Kidney tubule cell (primary cell): ENCODE results near the gene SLC39A2.
"Not testable (repeated sequence)": the region's sequence is repeated elsewhere in the genome, so short reads cannot be mapped to it uniquely, and the experiment has no call there.

Experiments
- DNase-seq: peaks from one replicate; pipeline ENCODE4 v3.0.0-alpha.2; 2018; ENCODE audit warnings: low spot score

The SLC39A2 gene, protein sequence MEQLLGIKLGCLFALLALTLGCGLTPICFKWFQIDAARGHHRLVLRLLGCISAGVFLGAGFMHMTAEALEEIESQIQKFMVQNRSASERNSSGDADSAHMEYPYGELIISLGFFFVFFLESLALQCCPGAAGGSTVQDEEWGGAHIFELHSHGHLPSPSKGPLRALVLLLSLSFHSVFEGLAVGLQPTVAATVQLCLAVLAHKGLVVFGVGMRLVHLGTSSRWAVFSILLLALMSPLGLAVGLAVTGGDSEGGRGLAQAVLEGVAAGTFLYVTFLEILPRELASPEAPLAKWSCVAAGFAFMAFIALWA

DNA sequence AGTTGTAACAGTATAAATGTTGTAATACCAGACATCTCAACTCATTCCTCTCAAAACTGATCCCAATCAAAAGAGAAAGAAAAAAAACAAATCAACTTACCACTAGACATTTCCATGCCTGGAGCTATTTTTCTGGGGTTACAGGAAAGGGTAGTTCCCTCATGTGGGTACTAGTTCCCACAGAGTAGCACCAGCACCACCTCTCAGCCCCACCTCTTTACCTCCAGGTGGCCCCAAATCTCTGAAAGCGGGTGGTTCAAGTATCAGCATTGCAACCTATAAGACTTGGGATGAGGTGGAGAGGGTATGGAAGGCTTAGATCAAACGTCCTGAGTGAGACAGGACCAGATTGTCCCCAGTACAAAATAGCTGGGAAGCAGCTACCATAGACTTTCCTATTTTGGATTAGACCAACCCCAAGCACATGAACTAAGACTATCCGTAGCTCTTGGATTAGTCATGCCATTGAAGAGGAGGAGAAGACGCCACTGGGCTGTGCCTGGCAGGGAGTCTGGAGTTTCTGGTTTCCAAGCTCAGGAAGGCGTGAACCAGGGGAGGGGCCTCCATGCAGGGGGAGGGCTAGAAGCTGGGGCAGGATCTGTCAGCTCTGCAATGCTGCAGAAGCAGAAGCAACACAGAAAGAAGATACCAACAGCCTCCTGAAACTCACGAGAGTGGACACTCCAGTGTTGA lies at the start of gene SLC39A2:
Gene SLC39A2, plus strand, starts transcription at position 620 of the 693 bp plus-strand sequence. CDS start 154 bp downstream, outside the sequence.
- DNase-seq: peak; percentile 48

DNA sequence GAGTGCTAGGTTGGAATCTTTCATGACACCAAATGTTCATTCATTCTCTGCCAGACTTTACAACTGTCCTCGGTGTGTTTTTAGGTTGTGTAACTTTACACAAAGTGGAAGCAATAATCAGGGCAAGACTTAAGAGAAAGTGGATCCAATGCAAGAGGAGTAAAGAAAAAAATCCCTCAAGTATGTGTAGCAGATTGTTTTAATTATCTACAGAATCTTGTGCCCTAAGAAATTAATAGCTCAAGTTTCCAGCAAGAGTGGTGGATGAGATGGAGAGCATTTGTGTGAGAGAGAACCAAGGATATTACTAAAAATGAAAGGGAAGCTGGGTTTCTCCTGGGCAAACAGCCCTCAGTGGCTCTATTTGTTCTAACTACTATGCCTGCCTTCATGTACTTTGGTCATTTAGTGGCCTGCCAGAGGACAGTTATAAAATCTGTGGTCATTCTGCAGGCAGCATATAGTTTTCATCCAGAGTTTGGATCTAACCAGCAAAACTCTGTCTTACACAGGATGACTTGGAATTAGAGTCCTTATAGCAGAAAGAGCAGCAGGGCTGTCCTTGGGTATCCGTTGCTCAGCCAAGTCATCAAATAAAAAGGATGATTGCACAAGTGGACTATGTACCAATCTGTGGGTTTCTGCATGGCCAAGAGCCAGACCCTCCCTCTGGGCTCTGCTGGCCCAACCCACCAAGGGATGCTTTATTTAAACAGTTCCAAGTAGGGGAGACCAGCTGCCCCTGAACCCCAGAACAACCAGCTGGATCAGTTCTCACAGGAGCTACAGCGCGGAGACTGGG lies 44.2 kb upstream of the SLC39A2 start, which contains the start of gene RNASE2:
Gene RNASE2, plus strand, starts transcription at position 752 of the 802 bp plus-strand sequence. CDS start 285 bp downstream, outside the sequence.
- DNase-seq: not testable (repeated sequence)

DNA sequence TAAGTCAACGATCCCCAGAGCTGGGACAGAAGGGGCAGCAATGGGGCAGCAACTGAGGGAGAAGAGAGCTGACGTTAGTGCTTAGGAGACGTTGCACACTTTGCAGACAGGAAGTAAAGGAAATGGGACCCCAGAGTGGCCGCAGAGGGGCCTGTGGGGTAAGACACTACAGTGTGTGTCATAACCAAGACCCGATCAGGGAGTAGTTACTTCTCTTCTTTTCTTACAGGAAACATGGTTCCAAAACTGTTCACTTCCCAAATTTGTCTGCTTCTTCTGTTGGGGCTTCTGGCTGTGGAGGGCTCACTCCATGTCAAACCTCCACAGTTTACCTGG lies 43.6 kb upstream of the SLC39A2 start:
- not testable (repeated sequence) for DNase-seq

DNA sequence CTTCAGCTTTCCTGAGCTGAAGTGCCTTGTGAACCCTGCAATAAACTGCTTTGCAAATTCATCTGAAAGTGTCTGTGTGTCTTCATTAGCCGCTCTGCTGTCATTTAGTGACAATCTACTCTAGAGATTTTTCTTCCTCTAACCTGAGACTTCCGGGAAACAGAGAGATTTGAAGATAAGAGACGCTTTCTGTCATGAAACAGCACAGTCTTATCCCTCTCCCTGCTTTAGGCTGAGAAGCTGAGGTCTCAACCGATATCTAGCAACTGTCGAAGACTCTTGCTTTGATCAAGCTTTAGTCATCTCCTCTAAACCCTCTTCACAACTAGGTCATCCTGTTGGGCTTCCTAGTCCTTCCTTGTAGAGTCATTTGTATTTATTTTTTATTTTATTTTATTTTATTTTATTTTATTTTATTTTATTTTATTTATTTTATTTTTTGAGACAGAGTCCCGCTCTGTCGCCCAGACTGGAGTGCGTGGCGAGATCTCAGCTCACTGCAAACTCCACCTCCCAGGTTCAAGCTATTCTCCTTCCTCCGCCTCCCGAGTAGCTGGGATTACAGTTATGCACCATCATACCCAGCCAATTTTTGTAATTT lies 42.6 kb upstream of the SLC39A2 start:
- DNase-seq: no peak

DNA sequence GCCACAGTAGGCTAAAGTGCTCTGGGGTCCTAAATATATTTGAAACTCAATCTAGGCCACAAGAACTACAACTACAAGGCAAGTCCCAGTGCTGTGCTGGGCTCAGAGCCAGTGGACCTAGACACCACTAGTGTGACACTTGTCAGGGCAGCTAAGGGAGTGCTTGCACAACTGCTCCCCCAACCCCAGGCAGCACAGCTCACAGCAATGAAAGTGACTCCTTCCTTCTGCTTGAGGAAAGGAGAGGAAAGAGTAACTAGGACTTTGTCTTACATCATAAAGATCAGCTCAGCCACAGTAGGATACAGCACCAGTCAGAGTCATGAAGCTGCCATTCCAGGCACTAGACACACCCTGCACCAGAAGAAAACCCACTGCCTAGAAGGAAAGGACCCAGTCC lies 40.1 kb upstream of the SLC39A2 start:
- DNase-seq: not testable (repeated sequence)

DNA sequence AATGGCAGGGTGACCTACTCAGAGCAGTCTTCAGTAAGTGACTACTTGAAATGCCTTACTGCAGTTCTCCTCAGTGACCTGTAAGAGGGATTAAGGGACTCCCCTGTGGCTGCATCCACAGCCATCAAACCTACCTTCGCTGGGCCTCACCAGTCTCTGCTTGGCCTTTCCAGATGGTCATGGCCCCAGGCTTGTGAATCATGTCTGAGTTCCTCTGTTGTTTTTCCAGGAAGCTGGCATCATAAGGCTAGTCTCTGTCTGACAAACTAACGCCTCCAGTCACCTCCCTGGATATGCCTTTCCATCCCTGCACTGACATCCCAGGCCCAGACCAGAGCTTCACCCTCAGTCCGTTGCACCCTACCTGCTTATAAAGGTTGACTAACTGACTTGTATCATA lies 29.8 kb upstream of the SLC39A2 start:
- no peak for DNase-seq

DNA sequence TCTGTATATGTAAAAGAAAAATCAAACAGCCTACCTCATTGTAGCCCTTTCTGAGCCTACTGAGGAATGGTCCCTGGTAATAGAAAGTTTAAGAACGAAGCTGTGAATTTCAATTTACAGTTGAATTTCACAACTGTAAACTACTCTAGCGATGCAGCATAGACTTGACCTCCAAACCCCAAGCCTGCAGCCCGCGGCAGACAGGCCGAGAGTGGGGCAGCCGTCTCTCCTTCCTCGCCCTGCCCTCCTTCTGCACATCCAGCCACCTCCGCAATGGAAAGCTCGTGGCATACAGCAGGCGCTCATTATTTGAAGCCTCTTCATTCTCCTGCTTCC lies 28.5 kb upstream of the SLC39A2 start:
- DNase-seq: no peak

DNA sequence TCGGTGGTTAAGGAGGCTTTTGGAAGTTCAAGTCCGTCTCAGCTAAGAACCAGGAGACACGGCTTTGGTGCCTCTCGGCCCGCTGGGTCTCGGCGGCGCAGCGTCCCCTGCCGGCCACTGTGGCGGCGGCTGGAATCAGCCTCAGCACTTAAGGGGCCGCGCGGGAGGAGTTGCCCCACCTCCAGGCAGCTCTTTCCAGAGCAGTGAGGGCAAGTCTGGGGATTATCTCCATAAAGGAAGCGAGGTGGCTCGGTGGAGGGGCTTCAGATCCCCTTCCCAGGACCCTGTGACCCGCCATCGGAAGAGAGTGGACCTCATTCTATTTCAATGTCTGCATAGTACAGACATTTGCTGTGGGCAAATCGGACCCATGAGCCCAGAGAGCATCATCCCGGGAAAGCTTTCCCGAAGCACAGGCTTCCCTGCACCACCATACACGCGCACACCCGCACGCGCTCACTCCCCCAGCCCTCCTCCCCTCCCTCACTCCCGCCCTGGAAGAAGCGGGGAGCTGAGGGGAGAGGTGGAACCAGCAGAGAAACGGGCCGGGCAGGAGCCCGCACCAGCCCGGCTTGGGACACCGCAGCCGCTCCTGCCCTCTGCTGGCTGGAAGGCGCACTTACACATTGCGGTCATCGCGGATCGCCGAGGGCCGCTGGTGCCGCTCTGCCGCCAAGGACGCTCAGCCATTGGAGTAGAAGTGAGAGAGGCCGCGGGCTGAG lies 27.9 kb upstream of the SLC39A2 start:
- peak; percentile 89 for DNase-seq

DNA sequence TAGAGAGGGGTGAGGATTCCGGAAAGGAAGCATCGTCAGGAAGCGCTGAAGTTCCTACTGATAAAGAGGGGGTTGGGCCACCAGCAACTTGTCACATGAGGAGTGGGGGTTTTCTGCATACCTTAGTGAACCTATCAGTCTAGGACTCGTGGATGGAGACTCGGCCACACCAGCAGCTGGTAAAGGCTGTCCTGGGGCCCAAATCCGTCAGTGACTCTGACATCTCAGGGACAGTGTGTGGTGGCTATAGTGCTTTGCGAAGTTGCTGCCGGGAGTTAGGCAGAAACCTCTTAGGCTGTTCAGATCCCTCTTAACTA lies 27.4 kb upstream of the SLC39A2 start:
- DNase-seq: no peak

DNA sequence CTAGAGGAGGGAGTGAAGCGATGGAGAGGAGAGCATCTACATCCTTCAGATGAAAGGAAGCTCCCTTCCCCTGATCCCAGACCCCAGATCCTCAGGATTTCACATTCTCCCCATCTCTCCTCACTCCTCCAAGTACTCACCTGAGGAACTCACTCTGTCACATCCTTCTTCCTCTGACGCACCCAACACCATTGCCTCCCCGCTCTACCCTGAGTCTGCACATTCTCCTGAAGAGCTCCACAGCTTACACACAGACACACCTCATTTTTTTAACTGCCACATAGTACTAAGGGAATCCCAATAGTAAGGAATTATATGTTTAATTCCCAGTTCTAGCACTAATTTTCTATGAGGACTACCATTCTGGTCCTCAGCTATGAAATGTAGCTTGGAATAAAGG lies 25.6 kb upstream of the SLC39A2 start:
- no peak for DNase-seq

DNA sequence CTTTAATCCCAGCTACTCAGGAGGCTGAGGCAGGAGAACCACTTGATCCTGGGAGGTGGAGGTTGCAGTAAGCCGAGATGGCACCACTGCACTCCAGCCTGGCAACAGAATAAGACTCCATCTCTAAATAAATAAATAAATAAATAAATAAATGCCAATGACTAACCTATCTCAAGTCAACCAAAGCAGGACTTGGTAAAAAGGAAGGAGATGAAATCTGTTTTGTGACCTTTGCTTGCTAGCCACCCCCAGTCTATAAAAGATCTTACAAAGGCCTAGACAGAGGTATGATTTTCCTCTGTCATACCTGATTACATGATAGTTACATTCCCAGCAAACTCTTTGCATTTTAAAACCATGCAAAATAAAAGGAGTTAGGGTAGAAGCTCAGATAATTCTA lies 22.8 kb upstream of the SLC39A2 start:
- DNase-seq: peak; percentile 42

DNA sequence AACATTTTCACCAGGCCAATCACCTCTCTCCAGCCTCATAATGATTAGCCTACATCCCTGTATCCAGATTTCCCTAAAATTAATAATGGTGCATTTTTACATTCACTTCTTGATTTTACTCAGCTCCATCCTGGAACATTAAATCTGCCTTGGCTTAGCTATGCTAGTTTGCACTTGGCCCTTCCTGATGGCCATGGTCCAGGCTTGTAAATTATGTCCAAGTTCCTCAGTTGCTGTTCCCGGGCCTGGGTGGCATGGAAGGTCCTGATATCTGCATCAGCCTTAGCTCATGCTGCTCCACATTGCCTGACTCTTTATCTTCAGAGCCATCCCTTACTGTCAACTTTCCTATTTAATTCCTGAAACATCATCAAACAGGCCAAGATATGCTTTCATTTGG lies 20.4 kb upstream of the SLC39A2 start:
- no peak for DNase-seq

DNA sequence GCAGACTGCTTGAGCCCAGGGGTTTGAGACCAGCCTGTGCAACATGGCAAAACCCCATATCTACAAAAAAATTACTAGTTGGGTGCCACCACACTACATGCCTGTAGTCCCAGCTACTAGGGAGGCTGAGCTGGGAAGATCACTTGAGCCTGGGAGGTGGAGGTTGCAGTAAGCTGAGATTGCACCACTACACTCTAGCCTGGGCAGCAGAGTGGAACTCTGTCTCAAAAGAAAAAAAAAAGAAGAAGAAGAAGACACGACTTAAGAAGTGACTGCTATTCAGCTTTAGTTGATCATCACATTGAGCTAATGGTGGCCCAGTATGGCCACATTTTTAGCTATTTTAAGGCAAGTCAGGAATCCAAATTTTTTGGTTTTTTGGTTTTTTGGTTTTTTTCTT lies 18.2 kb upstream of the SLC39A2 start:
- no peak for DNase-seq

DNA sequence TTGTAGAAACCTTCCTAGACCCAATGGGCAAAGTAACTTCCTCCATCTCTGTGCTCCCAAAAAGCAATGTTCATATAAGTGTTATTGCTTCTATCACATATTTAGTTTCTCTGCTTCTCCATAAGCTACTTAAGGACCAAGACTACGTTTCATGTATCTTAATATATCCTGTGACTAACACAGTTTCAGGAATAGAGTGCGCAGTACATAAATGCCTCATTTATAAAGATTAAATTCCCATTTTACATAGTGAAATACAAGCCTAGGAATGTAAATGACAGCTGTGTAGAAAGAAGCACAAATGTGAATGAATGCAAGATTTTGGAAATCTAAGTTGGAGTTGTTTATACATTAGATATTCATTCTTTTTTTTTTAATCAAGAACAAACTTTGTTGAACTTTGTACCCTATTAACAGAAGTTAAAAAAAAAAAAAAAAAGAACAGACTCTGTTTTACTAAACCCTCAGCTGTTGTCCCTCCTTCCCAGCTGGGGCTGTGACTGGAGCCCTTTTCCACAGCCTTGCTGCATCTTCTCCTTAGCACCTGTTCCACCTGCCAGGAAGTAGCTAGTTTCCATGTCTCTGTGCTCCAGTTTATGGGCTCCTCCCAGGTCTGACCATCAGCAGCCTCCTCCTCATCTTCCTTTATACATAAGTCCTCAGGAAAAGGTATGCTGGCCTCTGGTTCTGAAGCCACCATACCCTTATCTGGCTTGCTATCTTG lies 16.3 kb upstream of the SLC39A2 start:
- no peak for DNase-seq

DNA sequence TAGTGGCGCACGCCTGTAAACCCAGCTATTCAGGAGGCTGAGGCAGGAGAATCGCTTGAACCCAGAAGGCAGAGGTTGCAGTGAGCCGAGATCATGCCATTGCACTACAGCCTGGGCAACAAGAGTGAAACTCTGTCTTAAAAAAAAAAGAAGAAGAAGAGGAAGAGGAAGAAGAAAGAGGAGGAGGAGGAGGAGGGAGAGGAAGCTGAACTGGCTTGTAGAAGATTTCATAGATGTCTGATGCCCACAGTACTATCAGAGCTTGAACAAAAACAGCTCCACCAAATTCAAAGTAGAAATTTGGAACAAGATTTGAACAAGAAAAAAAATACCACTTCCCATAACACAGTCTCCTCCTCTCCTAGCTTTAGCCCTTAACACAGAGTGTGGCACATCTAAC lies 13.4 kb upstream of the SLC39A2 start:
- not testable (repeated sequence) for DNase-seq

DNA sequence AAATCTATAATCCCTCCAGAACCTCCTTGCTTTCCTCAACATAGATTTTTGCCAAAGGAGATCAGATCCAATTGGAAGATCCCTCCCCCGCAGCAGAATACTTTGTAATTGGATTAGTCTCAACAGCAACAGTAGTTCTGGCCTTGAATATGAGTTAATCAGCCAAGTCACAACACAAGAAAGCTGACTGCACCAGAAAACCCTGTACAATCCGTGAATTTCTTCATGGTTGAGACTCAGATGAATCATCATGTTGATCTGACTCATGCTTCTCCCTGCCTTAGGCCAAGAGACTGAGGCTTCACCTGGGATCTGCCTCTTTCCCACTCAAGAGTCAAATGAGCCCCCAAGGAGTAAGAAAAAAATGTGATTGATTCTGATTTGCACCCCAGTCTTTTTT lies 12.3 kb upstream of the SLC39A2 start:
- DNase-seq: peak; percentile 93

DNA sequence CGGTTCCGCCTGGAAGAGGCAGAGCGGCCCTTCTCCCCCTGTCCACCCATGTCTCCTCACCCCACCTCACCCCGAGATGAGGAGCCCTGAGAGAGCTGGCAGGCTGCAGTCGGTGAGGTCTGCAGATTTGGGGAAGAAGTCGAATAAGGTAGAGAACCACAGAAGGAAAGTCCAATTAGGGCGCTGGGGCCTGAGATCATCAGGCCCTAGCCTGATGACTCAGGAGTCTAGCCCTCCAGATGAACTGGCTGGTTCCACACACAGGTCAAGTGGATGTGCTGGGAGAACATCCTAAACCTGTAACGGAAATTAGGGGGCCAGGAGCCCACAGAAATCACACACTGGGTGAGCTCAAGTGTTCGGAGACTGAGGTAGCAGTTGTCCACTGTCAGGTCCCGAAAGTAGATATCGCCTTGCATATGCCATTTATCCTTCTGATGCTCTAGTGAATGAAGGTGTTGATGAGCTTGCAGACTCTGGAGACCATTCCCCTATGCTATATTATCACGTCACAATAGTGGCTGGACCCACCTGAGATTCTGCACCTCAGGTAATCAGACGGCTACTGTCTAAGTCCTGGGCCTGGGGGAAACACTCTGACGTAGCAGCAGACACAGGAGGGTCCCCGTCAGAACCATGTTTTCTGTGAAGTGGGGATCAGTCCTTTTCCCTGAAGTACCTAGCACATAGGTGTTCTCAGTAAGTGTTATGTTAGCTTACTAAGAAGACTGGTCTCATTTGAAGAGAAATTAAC lies 10.2 kb upstream of the SLC39A2 start:
- DNase-seq: peak; percentile 43

DNA sequence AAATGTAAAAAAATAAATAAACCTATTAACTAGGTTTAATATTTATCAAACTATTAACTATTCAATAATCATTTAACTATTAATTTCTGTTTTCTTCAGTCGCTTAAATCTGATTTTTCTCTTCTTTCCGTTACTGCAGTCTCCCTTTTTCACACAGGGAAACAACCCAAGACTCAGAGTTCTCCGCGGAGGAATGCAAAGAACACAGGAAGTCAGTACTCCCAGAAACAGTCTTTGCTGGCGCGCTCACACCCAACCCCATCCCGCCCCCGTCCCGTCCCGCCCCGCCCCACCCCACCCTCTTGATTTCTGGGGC lies 9.7 kb upstream of the SLC39A2 start:
- DNase-seq: no peak

DNA sequence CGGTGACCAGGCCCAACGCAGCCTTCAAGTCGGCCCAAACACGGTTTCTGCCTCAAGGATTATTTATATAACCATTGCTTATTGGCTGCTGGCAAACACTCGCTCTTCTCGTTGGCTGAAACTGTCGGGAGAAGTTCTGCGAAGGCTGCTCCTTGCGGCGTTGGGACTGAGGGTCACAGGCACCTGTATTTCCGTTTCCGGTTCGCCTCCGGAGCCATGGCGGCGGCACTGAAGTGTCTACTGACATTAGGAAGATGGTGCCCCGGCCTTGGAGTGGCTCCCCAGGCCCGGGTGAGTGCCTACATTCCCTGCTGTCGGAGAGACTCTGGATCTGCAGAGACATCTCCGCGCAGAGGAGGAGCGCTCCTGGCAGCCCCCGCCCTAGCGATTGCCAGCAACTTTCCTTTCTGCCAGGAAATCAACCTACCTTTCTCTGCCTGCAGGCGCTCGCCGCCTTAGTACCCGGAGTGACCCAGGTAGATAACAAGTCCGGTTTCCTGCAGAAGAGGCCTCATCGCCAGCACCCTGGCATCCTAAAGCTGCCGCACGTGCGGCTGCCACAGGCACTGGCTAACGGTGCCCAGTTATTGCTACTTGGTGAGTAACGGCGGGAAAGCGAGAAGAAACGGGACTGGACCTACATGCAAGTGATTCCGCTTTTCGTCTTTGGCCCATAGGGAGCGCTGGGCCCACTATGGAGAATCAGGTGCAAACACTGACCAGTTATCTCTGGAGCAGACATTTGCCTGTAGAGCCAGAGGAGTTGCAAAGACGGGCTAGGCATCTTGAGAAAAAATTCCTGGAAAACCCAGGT lies 9.1 kb upstream of the SLC39A2 start, which contains the start of gene METTL17:
Gene METTL17, plus strand, starts transcription at position 194 of the 814 bp plus-strand sequence. Its CDS starts 23 bp downstream, at position 217.
- DNase-seq: peak; percentile 98

DNA sequence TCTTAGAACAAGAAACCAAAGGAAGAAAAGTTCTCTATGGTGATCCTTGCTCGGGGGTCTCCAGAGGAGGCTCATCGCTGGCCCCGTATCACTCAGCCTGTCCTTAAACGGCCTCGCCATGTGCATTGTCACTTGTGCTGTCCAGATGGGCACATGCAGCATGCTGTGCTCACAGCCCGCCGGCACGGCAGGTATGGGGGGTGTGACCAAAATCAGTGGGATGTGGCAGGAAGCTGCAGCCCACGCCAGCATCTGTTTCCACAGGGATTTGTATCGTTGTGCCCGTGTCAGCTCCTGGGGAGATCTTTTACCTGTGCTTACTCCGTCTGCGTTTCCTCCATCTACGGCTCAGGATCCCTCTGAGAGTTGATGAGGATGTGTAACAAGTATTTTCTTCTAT lies 2.6 kb upstream of the SLC39A2 start:
- DNase-seq: no peak
